Measurements from ENCODE around the gene WBP2. TPM values are rescaled to one million over a fixed set of nuclear protein-coding genes. Genes with fewer than 3 reads are reported as not detected.

Gene WBP2
- total RNA-seq, 1 donor from 2014 or later, result 17.9 TPM

- H3K36me3 ChIP-seq (ENCODE audit: control insufficient read depth, insufficient read depth, low read length), result peaks cover 49% of the 10 kb centered on the region
- no peak for FAIRE-seq
- no peak for TF ChIP-seq CTCF (IDR thresholded peaks at IDR 0.05; ENCODE audit: insufficient read depth, low read length, severe bottlenecking)
- H3K4me3 ChIP-seq (ENCODE audit: low read depth, low read length), result no peak overlapping the region
- no peak for DNase-seq (ENCODE audit: low read depth)
- H3K27me3 ChIP-seq (ENCODE audit: control insufficient read depth, insufficient read depth, low read length), result no peaks in the 10 kb centered on the region
Measured at GRCh38 chr17:75817571-75817970, 37.6 kb downstream of the WBP2 start.

- TF ChIP-seq CTCF (IDR thresholded peaks at IDR 0.05; ENCODE audit: insufficient read depth, low read length, severe bottlenecking), result no peak
- Histone ChIP-seq H3K4me3 (ENCODE audit: low read depth, low read length) (no peak overlapping the region), H3K27me3 (ENCODE audit: control insufficient read depth, insufficient read depth, low read length) (no peaks in the 10 kb centered on the region), H3K36me3 (ENCODE audit: control insufficient read depth, insufficient read depth, low read length) (peaks cover 51% of the 10 kb centered on the region)
- no peak for FAIRE-seq
- no peak for DNase-seq (ENCODE audit: low read depth)
Measured at GRCh38 chr17:75816693-75817092, 38.4 kb downstream of the WBP2 start.

GRCh38 chr17:75815399-75815798, 39.7 kb downstream of the WBP2 start:
- no peak for FAIRE-seq

GRCh38 chr17:75814900-75815373, 40.2 kb downstream of the WBP2 start:
- FAIRE-seq, result peak; percentile 43
- TF ChIP-seq CTCF (IDR thresholded peaks at IDR 0.05; ENCODE audit: insufficient read depth, low read length, severe bottlenecking), result no peak
- peaks cover 43% of the 10 kb centered on the region for H3K36me3 ChIP-seq (ENCODE audit: control insufficient read depth, insufficient read depth, low read length)
- DNase-seq (ENCODE audit: low read depth), result peak; percentile 83
- no peaks in the 10 kb centered on the region for H3K27me3 ChIP-seq (ENCODE audit: control insufficient read depth, insufficient read depth, low read length)
- no peak overlapping the region for H3K4me3 ChIP-seq (ENCODE audit: low read depth, low read length)

More at GRCh38 chr17:75815399-75815798, 39.7 kb downstream of the WBP2 start:
- no peak for DNase-seq (ENCODE audit: low read depth)
- H3K4me3 ChIP-seq (ENCODE audit: low read depth, low read length), result no peak overlapping the region
- no peak for TF ChIP-seq CTCF (IDR thresholded peaks at IDR 0.05; ENCODE audit: insufficient read depth, low read length, severe bottlenecking)
- peaks cover 47% of the 10 kb centered on the region for H3K36me3 ChIP-seq (ENCODE audit: control insufficient read depth, insufficient read depth, low read length)
- H3K27me3 ChIP-seq (ENCODE audit: control insufficient read depth, insufficient read depth, low read length), result no peaks in the 10 kb centered on the region

DNA sequence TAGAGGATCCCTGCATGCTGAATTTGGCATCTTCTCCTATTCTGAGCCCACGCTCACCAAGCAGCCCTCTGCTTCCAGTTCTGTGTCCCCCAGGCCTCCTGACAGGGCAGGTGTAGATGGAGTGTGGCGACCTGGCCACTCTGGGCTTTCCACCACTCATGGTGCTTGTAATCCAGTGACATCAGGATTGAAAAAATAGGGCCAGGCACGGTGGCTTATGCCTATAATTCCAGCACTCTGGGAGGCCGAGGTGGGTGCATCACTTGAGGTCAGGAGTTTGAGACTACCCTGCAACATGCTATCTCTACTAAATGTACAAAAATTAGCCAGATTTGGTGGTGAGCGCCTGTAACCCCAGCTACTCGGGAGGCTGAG, 41.1 kb downstream of the WBP2 start:
- H3K27me3 ChIP-seq (ENCODE audit: control insufficient read depth, insufficient read depth, low read length), result no peaks in the 10 kb centered on the region
- peaks cover 39% of the 10 kb centered on the region for H3K36me3 ChIP-seq (ENCODE audit: control insufficient read depth, insufficient read depth, low read length)
- no peak overlapping the region for H3K4me3 ChIP-seq (ENCODE audit: low read depth, low read length)
- no peak for TF ChIP-seq CTCF (IDR thresholded peaks at IDR 0.05; ENCODE audit: insufficient read depth, low read length, severe bottlenecking)
- no peak for DNase-seq (ENCODE audit: low read depth)
- no peak for FAIRE-seq

Measured in bronchial epithelial cell (primary cell).